OCI-LY1 (cell line): ENCODE results near the gene CHRNB2.

ENCODE experiments used
- CTCF ChIP-seq: fragments of 200-600 bp; sonication (generic), shearing (Covaris generic); IDR thresholded peaks from 2 replicates; pipeline ENCODE4 v1.5.1; 2017; ENCODE audit warnings: mild to moderate bottlenecking, antibody characterized with exemption, low read length, moderate library complexity, mixed read lengths
- EZH2 ChIP-seq: fragments of 200-600 bp; sonication (generic), shearing (Covaris generic); IDR thresholded peaks from 2 replicates; pipeline ENCODE4 v1.8.0; 2017; ENCODE audit warnings: borderline replicate concordance, mixed run types, mild to moderate bottlenecking, antibody characterized with exemption, low read length, moderate library complexity, mixed read lengths

GRCh38 chr1:154575147-154575927, 7.8 kb downstream of the CHRNB2 start:
- no peak for TF ChIP-seq EZH2
- no peak for TF ChIP-seq CTCF
